Kidney (tissue), 14 donors: ENCODE measurements around the gene TOMT. TPM values are rescaled to one million over a fixed set of nuclear protein-coding genes. Genes with fewer than 3 reads are reported as not detected.

ENCODE experiments used
- DNase-seq, 5 donors: peaks; one replicate each; pipeline ENCODE4 v3.0.0-alpha.2; 2013 to 2020
- FAIRE-seq: peaks from 2 replicates; lab custom pipeline; 2012; peaks lifted over from hg19 to GRCh38; lab: Jason Lieb, UNC
- H3K27ac ChIP-seq, 2 donors: one replicate each; pipeline ENCODE4 v1.7.0; 2013; ENCODE audit warnings: low read depth in 2 of 2, low read length in 2 of 2, inconsistent platforms in 1 of 2
- H3K27me3 ChIP-seq: one replicate; pipeline ENCODE4 v1.7.1; 2013; ENCODE audit warnings: low read length, inconsistent platforms; ENCODE audit not compliant: control insufficient read depth, insufficient read depth
- H3K36me3 ChIP-seq, 3 donors: one replicate each; pipeline versions ENCODE4 v1.7.0 to v1.7.1; 2013; ENCODE audit warnings: low read length in 3 of 3, control low read depth in 1 of 3, inconsistent platforms in 1 of 3; ENCODE audit not compliant: insufficient read depth in 3 of 3, control insufficient read depth in 2 of 3
- H3K4me1 ChIP-seq, 3 donors: one replicate each; pipeline versions ENCODE4 v1.7.0 to v1.7.1; 2013; ENCODE audit warnings: low read length in 3 of 3, inconsistent platforms in 1 of 3, low read depth in 1 of 3; ENCODE audit not compliant: control insufficient read depth in 2 of 3, insufficient read depth in 2 of 3
- H3K4me3 ChIP-seq, 3 donors: one replicate each; pipeline versions ENCODE4 v1.7.0 to v1.8.1; 2013; ENCODE audit warnings: low read length in 3 of 3, control low read depth in 1 of 3, inconsistent platforms in 1 of 3
- H3K9ac ChIP-seq, 3 donors: one replicate each; pipeline versions ENCODE4 v1.7.0 to v1.7.1; 2013; ENCODE audit warnings: low read length in 3 of 3, control low read depth in 1 of 3, inconsistent platforms in 1 of 3
- H3K9me3 ChIP-seq, 3 donors: one replicate each; pipeline versions ENCODE4 v1.7.0 to v1.7.1; 2013; ENCODE audit warnings: low read length in 3 of 3, control low read depth in 1 of 3, inconsistent platforms in 1 of 3; ENCODE audit not compliant: control insufficient read depth in 2 of 3, insufficient read depth in 1 of 3
- intact Hi-C: fragments of 100-400 bp; cut with DNase I; formaldehyde crosslinking; loops from one replicate; pipeline ENCODE4 v1.11.1; 2022
- polyA plus RNA-seq: library from polyadenylated mRNA; stranded (reverse); fragments of 350-450 nt; fragmentation: Illumina TruSeq; extraction: RNeasy Lipid Tissue Mini Kit (QIAGEN cat#74804); gene quantifications from one replicate; pipeline ENCODE4 v1.2.3, GENCODE V29; 2014; ENCODE audit warnings: low read depth, low replicate concordance; ENCODE audit not compliant: insufficient read depth
- total RNA-seq: library from RNA; stranded (reverse); fragmentation: NEBNext Ultra II Directional; extraction: Animal tissue kit (Norgen Biotek cat#: 25700); gene quantifications from one replicate; pipeline ENCODE4 v1.2.1, GENCODE V29; 2021
- TF ChIP-seq, protein P1 (sequence below): IDR thresholded peaks from 3 replicates; pipeline ENCODE4 v1.5.1; 2012; ENCODE audit warnings: mild to moderate bottlenecking, moderate library complexity, borderline replicate concordance; ENCODE audit not compliant: insufficient read depth; ENCODE audit errors: extremely low read depth
- donor health status: control.
- donor health status: control.
- donor health status: control.
- donor health status: control.
- donor health status: control.
- donor health status: DM: yes; HTN: yes; CAD: no.
- donor health status: Normal renal cell carcinoma (clear cell type).

The TOMT gene
- total and polyA plus RNA-seq, 2 donors from 2014 or later, result not detected

GRCh38 chr11:72111300-72112142 is 5.8 kb downstream of the TOMT start:
- Histone ChIP-seq H3K9me3 (no peaks in the 10 kb centered on the region), H3K36me3 (peaks cover 0 to 2% (median 0%) of the 10 kb centered on the region in 3 donors), H3K4me1 (peaks cover 3 to 11% (median 5%) of the 10 kb centered on the region in 3 donors), H3K27me3 (no peaks in the 10 kb centered on the region), H3K9ac (peak overlapping the region; percentile 51 to 93 (median 93)), H3K27ac (peak overlapping the region; percentile 94 to 99), H3K4me3 (peak overlapping the region; percentile 77 to 94 (median 80))
- TF ChIP-seq, protein P1, sequence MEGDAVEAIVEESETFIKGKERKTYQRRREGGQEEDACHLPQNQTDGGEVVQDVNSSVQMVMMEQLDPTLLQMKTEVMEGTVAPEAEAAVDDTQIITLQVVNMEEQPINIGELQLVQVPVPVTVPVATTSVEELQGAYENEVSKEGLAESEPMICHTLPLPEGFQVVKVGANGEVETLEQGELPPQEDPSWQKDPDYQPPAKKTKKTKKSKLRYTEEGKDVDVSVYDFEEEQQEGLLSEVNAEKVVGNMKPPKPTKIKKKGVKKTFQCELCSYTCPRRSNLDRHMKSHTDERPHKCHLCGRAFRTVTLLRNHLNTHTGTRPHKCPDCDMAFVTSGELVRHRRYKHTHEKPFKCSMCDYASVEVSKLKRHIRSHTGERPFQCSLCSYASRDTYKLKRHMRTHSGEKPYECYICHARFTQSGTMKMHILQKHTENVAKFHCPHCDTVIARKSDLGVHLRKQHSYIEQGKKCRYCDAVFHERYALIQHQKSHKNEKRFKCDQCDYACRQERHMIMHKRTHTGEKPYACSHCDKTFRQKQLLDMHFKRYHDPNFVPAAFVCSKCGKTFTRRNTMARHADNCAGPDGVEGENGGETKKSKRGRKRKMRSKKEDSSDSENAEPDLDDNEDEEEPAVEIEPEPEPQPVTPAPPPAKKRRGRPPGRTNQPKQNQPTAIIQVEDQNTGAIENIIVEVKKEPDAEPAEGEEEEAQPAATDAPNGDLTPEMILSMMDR, result no peak
- FAIRE-seq (no peak), DNase-seq (peak in 1 of 5 donors; percentile 10)
- intact Hi-C loops, result no loop called here

- FAIRE-seq, result peak; percentile 99
- Histone ChIP-seq H3K27me3 (no peaks in the 10 kb centered on the region), H3K9ac (peak within 1 kb of the TSS; percentile 87 to 93 (median 93)), H3K36me3 (peaks cover 0 to 2% (median 0%) of the 10 kb centered on the region in 3 donors), H3K4me1 (peaks cover 3 to 11% (median 5%) of the 10 kb centered on the region in 3 donors), H3K4me3 (peak within 1 kb of the TSS; percentile 80 to 94 (median 86)), H3K27ac (peak within 1 kb of the TSS; percentile 95 to 99), H3K9me3 (no peaks in the 10 kb centered on the region)
- DNase-seq, result peak; percentile 99 to 100 (median 99)
- intact Hi-C loops, result no loop called here
- TF ChIP-seq, protein P1, result peak; percentile 2
Measured at GRCh38 chr11:72112143-72112977, 6.6 kb downstream of the TOMT start, which contains the start of gene ANAPC15. ANAPC15 (minus strand) TSS chr11:72112695; CDS start chr11:72111276, 1,419 bp downstream.

DNA sequence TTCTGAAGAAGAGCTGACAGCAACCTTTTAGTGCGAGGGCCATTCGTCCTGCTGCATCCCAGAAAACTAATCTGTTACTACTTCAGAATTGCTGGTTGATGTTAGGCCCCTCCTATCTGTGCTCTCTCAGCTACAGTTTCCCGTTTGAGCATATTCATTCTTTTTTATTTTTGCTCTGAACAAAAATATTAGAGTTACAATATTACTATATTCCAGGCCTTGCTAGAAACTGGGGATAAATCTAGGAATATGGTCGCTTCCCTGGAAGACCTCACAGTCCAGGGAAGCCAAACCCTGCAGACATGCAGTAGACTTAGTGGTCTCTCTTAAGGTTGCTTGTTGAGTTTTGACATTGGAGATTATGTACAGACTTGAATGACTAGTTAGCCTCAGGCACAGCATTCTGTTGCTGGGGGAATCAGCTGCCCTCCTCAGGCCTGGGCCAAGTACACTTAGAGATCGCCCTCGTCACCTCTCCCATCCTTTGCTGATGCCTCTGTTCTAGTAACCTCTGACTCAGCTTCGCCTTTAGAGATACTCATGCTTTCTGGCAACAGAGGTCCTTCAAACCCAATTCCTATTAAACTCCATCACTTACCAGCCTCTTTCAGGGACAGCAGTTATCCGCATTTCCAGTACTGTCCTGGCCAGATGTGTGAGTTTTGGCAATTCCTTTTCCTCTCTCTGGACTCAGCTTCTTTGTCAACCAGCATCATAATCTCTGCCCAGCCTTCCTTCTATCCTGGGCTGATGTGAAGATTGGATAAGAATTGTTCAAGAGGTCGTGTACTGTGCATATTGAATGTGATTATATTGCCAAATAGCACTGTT is 7.5 kb downstream of the TOMT start:
- no peaks in the 10 kb centered on the region for H3K9me3 ChIP-seq
- no peaks in the 10 kb centered on the region for H3K27me3 ChIP-seq
- peak overlapping the region; percentile 80 to 94 (median 86) for H3K4me3 ChIP-seq
- FAIRE-seq (no peak), DNase-seq (peak in 1 of 5 donors; percentile 7)
- TF ChIP-seq, protein P1, result no peak
- peaks cover 0 to 2% (median 0%) of the 10 kb centered on the region in 3 donors for H3K36me3 ChIP-seq
- peak overlapping the region; percentile 95 to 99 for H3K27ac ChIP-seq
- H3K4me1 ChIP-seq, result peaks cover 3 to 11% (median 5%) of the 10 kb centered on the region in 3 donors
- peak overlapping the region; percentile 4 to 87 (median 80) for H3K9ac ChIP-seq
- intact Hi-C loops, result no loop called here
